VCaP (cell line): ENCODE results near the gene AP1AR.

Experiments used
- H3K27ac ChIP-seq: fragments of 450-650 bp; 2 replicates; pipeline ENCODE4 v1.5.1; 2017
- CTCF ChIP-seq: fragments of 450-650 bp; conservative IDR thresholded peaks from 2 replicates; pipeline ENCODE4 v1.5.1; 2017; ENCODE audit warnings: mild to moderate bottlenecking, moderate library complexity

The AP1AR gene

GRCh38 chr4:112210777-112211176 is 20.8 kb upstream of the AP1AR start:
- H3K27ac ChIP-seq: no peak overlapping the region
- no peak for TF ChIP-seq CTCF

- no peak overlapping the region for H3K27ac ChIP-seq
- TF ChIP-seq CTCF: no peak
Observed at GRCh38 chr4:112213091-112213490, 18.5 kb upstream of the AP1AR start.

GRCh38 chr4:112213856-112214255 is 17.7 kb upstream of the AP1AR start:
- H3K27ac ChIP-seq: no peak overlapping the region
- no peak for TF ChIP-seq CTCF

GRCh38 chr4:112214390-112215264 is 17.0 kb upstream of the AP1AR start:
- peak; percentile 74 for TF ChIP-seq CTCF
- H3K27ac ChIP-seq: no peak overlapping the region

GRCh38 chr4:112219826-112220366 is 11.7 kb upstream of the AP1AR start:
- TF ChIP-seq CTCF: no peak
- no peak overlapping the region for H3K27ac ChIP-seq

GRCh38 chr4:112222219-112222955 is 9.2 kb upstream of the AP1AR start:
- H3K27ac ChIP-seq: no peak overlapping the region
- no peak for TF ChIP-seq CTCF

- no peak for TF ChIP-seq CTCF
- H3K27ac ChIP-seq: peak overlapping the region; percentile 46; the same call in 1 of the 2 replicates
Observed at GRCh38 chr4:112225157-112225556, 6.4 kb upstream of the AP1AR start.
